Stimulated activated CD8-positive, alpha-beta memory T cell treated with anti-CD3 and anti-CD28 coated beads, Interleukin-12 subunit alpha, Interleukin-12 subunit beta, amount 100 ng/mL, for 4 hours (primary cell): ENCODE measurements around the gene HTR3B.
"Not testable (repeated sequence)": the region's sequence is repeated elsewhere in the genome, so short reads cannot be mapped to it uniquely, and the experiment has no call there.

ENCODE experiments used
- DNase-seq: peaks from one replicate; pipeline ENCODE4 v3.0.0-alpha.2; 2020; ENCODE audit warnings: low read depth

Gene HTR3B

GRCh38 chr11:113884361-113884836 is 20.2 kb upstream of the HTR3B start:
- DNase-seq: no peak

GRCh38 chr11:113885897-113886296 is 18.7 kb upstream of the HTR3B start:
- DNase-seq: no peak

- DNase-seq: no peak
Measured at GRCh38 chr11:113888848-113889247, 15.7 kb upstream of the HTR3B start.

GRCh38 chr11:113894421-113894996 is 10.1 kb upstream of the HTR3B start:
- DNase-seq: no peak

- DNase-seq: no peak
Measured at GRCh38 chr11:113895367-113896155, 9.0 kb upstream of the HTR3B start.

- DNase-seq: no peak
Measured at GRCh38 chr11:113896156-113896879, 8.3 kb upstream of the HTR3B start.

- DNase-seq: no peak
Measured at GRCh38 chr11:113901141-113901540, 3.5 kb upstream of the HTR3B start.

GRCh38 chr11:113906038-113906437 is 1.4 kb downstream of the HTR3B start:
- DNase-seq: no peak

GRCh38 chr11:113906516-113906915 is 1.9 kb downstream of the HTR3B start:
- DNase-seq: no peak

- DNase-seq: no peak
Measured at GRCh38 chr11:113907152-113907551, 2.6 kb downstream of the HTR3B start.

GRCh38 chr11:113907681-113908080 is 3.1 kb downstream of the HTR3B start:
- DNase-seq: no peak

- DNase-seq: no peak
Measured at GRCh38 chr11:113908098-113908497, 3.5 kb downstream of the HTR3B start.

GRCh38 chr11:113911491-113911890 is 6.9 kb downstream of the HTR3B start:
- not testable (repeated sequence) for DNase-seq

GRCh38 chr11:113923572-113923971 is 19.0 kb downstream of the HTR3B start:
- DNase-seq: no peak

- DNase-seq: no peak
Measured at GRCh38 chr11:113926273-113927197, 21.9 kb downstream of the HTR3B start.

- DNase-seq: no peak
Measured at GRCh38 chr11:113928311-113928710, 23.7 kb downstream of the HTR3B start.

- no peak for DNase-seq
Measured at GRCh38 chr11:113932788-113933187, 28.2 kb downstream of the HTR3B start.

GRCh38 chr11:113934193-113934592 is 29.6 kb downstream of the HTR3B start:
- DNase-seq: not testable (repeated sequence)

- DNase-seq: no peak
Measured at GRCh38 chr11:113934761-113935160, 30.2 kb downstream of the HTR3B start.

- DNase-seq: no peak
Measured at GRCh38 chr11:113935858-113936257, 31.3 kb downstream of the HTR3B start.

- DNase-seq: no peak
Measured at GRCh38 chr11:113937918-113938317, 33.3 kb downstream of the HTR3B start.

- no peak for DNase-seq
Measured at GRCh38 chr11:113942256-113942655, 37.7 kb downstream of the HTR3B start.
